Keratinocyte (primary cell): ENCODE data around the gene DRGX.

Experiments
- CTCF ChIP-seq, 3 experiments: IDR thresholded peaks in 1 of 3; conservative IDR thresholded peaks in 1 of 3; optimal IDR thresholded peaks in 1 of 3; 2 replicates in 2 of 3; 3 replicates in 1 of 3; pipeline versions ENCODE3 to v1.5.1; 2011; ENCODE audit warnings: low read length in 3 of 3, mild to moderate bottlenecking in 3 of 3, moderate library complexity in 2 of 3, control low read depth in 1 of 3, inconsistent platforms in 1 of 3; ENCODE audit not compliant: insufficient read depth in 2 of 3; ENCODE audit errors: extremely low read depth in 1 of 3
- EZH2 ChIP-seq: IDR thresholded peaks from one replicate; pipeline ENCODE4 v1.6.1; 2012; ENCODE audit warnings: inconsistent platforms, mild to moderate bottlenecking, low read length, moderate library complexity

DNA sequence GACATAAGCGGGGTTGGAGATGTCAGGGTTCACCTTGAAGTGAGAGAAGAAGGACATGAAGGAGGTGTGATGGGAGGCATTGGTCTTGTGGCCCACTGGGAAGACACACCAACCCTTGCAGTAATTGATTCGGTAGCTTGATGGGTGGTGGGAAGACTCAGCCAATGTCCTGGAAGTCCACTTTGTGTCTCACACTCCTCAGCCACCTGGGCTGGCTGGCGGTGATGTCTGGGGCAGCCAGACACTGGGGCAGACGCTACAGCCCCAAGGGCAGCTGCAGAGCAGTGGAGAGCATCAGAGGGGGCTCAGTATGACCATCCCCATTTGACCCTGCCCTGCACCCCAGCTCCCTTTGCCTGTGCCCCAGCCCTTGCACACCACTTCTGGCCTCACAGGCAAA lies 16.7 kb upstream of the DRGX start:
- TF ChIP-seq CTCF (optimal IDR thresholded peaks at IDR 0.05 in 1 of 3, IDR thresholded peaks at IDR 0.05 in 1 of 3, conservative IDR thresholded peaks at IDR 0.05 in 1 of 3; ENCODE audit: extremely low read depth in 1 of 3, insufficient read depth in 2 of 3, low read length in 3 of 3) (no peak), EZH2 (no peak)
